Ishikawa (cell line): ENCODE data around the gene MAPRE3.

Experiments used
- CEBPB ChIP-seq: IDR thresholded peaks from 2 replicates; pipeline ENCODE4 v1.6.1; 2012
- CREB1 ChIP-seq: IDR thresholded peaks from 2 replicates; pipeline ENCODE4 v1.6.1; 2012; ENCODE audit warnings: low read depth
- EGR1 ChIP-seq: IDR thresholded peaks from 2 replicates; pipeline ENCODE4 v1.6.1; 2012
- EP300 ChIP-seq: IDR thresholded peaks from 2 replicates; pipeline ENCODE4 v1.6.1; 2012; ENCODE audit warnings: borderline replicate concordance
- FOXM1 ChIP-seq: IDR thresholded peaks from 2 replicates; pipeline ENCODE4 v1.6.1; 2012; ENCODE audit warnings: low read depth, borderline replicate concordance
- NFIC ChIP-seq: IDR thresholded peaks from 2 replicates; pipeline ENCODE4 v1.6.1; 2012
- RAD21 ChIP-seq: IDR thresholded peaks from 2 replicates; pipeline ENCODE4 v1.6.1; 2012; ENCODE audit warnings: low read depth
- REST ChIP-seq: IDR thresholded peaks from 2 replicates; pipeline ENCODE4 v1.6.1; 2012; ENCODE audit warnings: low read depth, mild to moderate bottlenecking
- TAF1 ChIP-seq: IDR thresholded peaks from 2 replicates; pipeline ENCODE4 v1.6.1; 2012; ENCODE audit warnings: low read depth, mild to moderate bottlenecking
- TCF12 ChIP-seq: IDR thresholded peaks from 2 replicates; pipeline ENCODE4 v1.6.1; 2012; ENCODE audit warnings: low read depth
- TEAD4 ChIP-seq: IDR thresholded peaks from 2 replicates; pipeline ENCODE4 v1.6.1; 2012
- YY1 ChIP-seq: IDR thresholded peaks from 2 replicates; pipeline ENCODE4 v1.6.1; 2012; ENCODE audit warnings: low read depth
- ZBTB7A ChIP-seq: IDR thresholded peaks from 2 replicates; pipeline ENCODE4 v1.6.1; 2012; ENCODE audit warnings: low read depth
- TF ChIP-seq, protein P1 (sequence below): IDR thresholded peaks from 2 replicates; pipeline ENCODE4 v1.6.1; 2012
- TF ChIP-seq, protein P2 (sequence below): IDR thresholded peaks from 2 replicates; pipeline ENCODE4 v1.6.1; 2012

MAPRE3 gene

DNA sequence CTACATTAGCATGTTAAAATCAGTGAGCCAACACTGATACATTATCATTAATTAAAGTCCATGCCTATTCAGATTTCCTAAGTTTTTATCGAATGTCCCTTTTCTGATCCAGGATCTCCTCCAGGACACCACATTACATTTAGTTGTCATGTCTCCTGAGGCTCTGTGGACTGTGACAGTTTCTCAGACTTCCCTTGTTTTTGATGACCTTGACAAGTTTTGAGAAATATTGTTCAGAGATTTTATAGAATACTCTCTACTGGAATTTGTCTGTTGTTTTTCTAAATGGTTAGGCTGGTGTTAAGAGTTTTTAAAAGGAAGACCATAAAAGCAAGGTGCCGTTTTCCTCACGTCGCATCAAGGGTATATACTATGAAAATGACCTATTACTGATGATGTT is 16.3 kb upstream of the MAPRE3 start:
- TF ChIP-seq EGR1, result no peak
- TF ChIP-seq EP300, result no peak
- no peak for TF ChIP-seq TEAD4
- no peak for TF ChIP-seq TAF1
- no peak for TF ChIP-seq TCF12
- TF ChIP-seq, protein P1, sequence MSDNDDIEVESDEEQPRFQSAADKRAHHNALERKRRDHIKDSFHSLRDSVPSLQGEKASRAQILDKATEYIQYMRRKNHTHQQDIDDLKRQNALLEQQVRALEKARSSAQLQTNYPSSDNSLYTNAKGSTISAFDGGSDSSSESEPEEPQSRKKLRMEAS, result no peak
- TF ChIP-seq ZBTB7A, result no peak
- no peak for TF ChIP-seq YY1
- TF ChIP-seq, protein P2, sequence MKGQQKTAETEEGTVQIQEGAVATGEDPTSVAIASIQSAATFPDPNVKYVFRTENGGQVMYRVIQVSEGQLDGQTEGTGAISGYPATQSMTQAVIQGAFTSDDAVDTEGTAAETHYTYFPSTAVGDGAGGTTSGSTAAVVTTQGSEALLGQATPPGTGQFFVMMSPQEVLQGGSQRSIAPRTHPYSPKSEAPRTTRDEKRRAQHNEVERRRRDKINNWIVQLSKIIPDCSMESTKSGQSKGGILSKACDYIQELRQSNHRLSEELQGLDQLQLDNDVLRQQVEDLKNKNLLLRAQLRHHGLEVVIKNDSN, result no peak
- no peak for TF ChIP-seq CREB1
- no peak for TF ChIP-seq RAD21
- TF ChIP-seq FOXM1, result no peak

DNA sequence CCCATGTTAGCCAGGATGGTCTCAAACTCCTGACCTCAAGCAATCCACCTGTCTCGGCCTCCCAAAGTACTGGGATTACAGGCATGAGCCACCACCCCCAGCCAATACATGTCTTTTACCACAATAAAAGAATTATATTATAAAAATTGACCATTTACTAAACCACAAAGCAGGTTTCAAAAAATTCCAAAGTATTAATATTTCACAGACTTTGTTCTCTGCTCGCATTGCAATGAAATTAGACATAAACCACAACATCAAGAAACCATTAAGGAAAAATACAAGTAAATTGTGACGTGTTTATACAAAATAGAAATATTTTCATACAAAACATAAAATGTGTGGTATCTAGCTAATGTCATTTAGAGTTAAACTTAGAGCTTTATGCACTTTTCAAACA is 13.4 kb upstream of the MAPRE3 start:
- TF ChIP-seq TAF1, result no peak
- TF ChIP-seq, protein P1, result no peak
- TF ChIP-seq EP300, result no peak
- TF ChIP-seq NFIC, result no peak
- no peak for TF ChIP-seq ZBTB7A
- TF ChIP-seq CREB1, result no peak
- no peak for TF ChIP-seq CEBPB
- no peak for TF ChIP-seq TEAD4

- TF ChIP-seq TCF12 (no peak), FOXM1 (no peak), TAF1 (no peak), TEAD4 (no peak), EGR1 (no peak)
- TF ChIP-seq, protein P2, result no peak
- TF ChIP-seq, protein P1, result no peak
These were observed 12.9 kb upstream of the MAPRE3 start for GRCh38 chr2:26957534-26957933.

DNA sequence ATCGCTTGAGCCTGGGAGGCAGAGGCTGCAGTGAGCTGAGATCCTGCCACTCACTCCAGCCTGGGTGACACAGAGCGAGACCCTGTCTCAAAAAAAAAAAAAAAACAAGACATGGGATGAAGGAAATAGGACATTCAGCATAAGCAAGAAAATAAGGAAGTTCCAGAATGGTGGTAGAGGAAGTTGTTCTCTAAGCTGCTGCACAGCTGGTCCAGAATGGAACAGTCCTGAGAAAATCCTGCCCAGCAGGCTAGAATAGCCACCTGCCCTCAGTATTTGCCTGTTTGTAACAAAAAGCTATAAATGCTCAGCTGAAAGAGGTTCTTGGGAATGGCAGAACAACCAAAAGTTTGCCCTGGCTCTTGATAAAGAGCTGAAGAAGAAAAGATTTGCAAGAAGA is 11.1 kb upstream of the MAPRE3 start:
- TF ChIP-seq EP300, result no peak
- no peak for TF ChIP-seq TCF12
- no peak for TF ChIP-seq NFIC
- no peak for TF ChIP-seq CREB1
- TF ChIP-seq EGR1, result no peak
- TF ChIP-seq, protein P2, result no peak
- no peak for TF ChIP-seq FOXM1
- TF ChIP-seq, protein P1, result no peak
- TF ChIP-seq REST, result no peak
- no peak for TF ChIP-seq TAF1
- no peak for TF ChIP-seq YY1
- TF ChIP-seq TEAD4, result no peak
- no peak for TF ChIP-seq CEBPB
- TF ChIP-seq RAD21, result no peak
- TF ChIP-seq ZBTB7A, result no peak

GRCh38 chr2:26964446-26965130 is 5.8 kb upstream of the MAPRE3 start:
- no peak for TF ChIP-seq EP300
- no peak for TF ChIP-seq RAD21
- TF ChIP-seq TAF1, result no peak
- TF ChIP-seq YY1, result no peak
- no peak for TF ChIP-seq CREB1

GRCh38 chr2:26968001-26968400 is 2.4 kb upstream of the MAPRE3 start:
- no peak for TF ChIP-seq RAD21
- no peak for TF ChIP-seq EGR1
- no peak for TF ChIP-seq CEBPB
- no peak for TF ChIP-seq YY1
- TF ChIP-seq TAF1, result no peak
- no peak for TF ChIP-seq TEAD4
- TF ChIP-seq REST, result no peak
- TF ChIP-seq, protein P2, result no peak
- no peak for TF ChIP-seq TCF12
- no peak for TF ChIP-seq NFIC
- TF ChIP-seq FOXM1, result no peak
- TF ChIP-seq, protein P1, result no peak
- TF ChIP-seq CREB1, result no peak
- no peak for TF ChIP-seq EP300
- TF ChIP-seq ZBTB7A, result no peak
